Measurements from ENCODE around the gene STAB2.

The STAB2 gene

GRCh38 chr12:103580026-103580425, 7.0 kb upstream of the STAB2 start:
- no peak for DNase-seq (ENCODE audit: low read depth)

- no peak for DNase-seq (ENCODE audit: low read depth)
These were observed 4.1 kb upstream of the STAB2 start for GRCh38 chr12:103583008-103583407.

GRCh38 chr12:103586132-103586531, 941 bp upstream of the STAB2 start:
- no peak for DNase-seq (ENCODE audit: low read depth)

GRCh38 chr12:103588680-103589079, 1.6 kb downstream of the STAB2 start:
- DNase-seq (ENCODE audit: low read depth) = no peak

- DNase-seq (ENCODE audit: low read depth) = no peak
These were observed 2.4 kb downstream of the STAB2 start for GRCh38 chr12:103589517-103589916.

- no peak for DNase-seq (ENCODE audit: low read depth)
These were observed 3.2 kb downstream of the STAB2 start for GRCh38 chr12:103590271-103590670.

GRCh38 chr12:103596981-103597380, 9.9 kb downstream of the STAB2 start:
- DNase-seq (ENCODE audit: low read depth) = no peak

- DNase-seq (ENCODE audit: low read depth) = no peak
These were observed 12.2 kb downstream of the STAB2 start for GRCh38 chr12:103599274-103599673.

GRCh38 chr12:103600967-103601728, 14.1 kb downstream of the STAB2 start:
- DNase-seq (ENCODE audit: low read depth) = no peak

GRCh38 chr12:103620395-103620794, 33.3 kb downstream of the STAB2 start:
- DNase-seq (ENCODE audit: low read depth) = no peak

- no peak for DNase-seq (ENCODE audit: low read depth)
These were observed 36.6 kb downstream of the STAB2 start for GRCh38 chr12:103623716-103624115.

GRCh38 chr12:103626498-103626897, 39.4 kb downstream of the STAB2 start:
- no peak for DNase-seq (ENCODE audit: low read depth)

GRCh38 chr12:103627189-103627855, 40.2 kb downstream of the STAB2 start:
- no peak for DNase-seq (ENCODE audit: low read depth)

- DNase-seq (ENCODE audit: low read depth) = peak; percentile 56
These were observed 45.6 kb downstream of the STAB2 start for GRCh38 chr12:103632554-103633216.

- DNase-seq (ENCODE audit: low read depth) = no peak
These were observed 47.7 kb downstream of the STAB2 start for GRCh38 chr12:103634732-103635131.

- DNase-seq (ENCODE audit: low read depth) = no peak
These were observed 48.3 kb downstream of the STAB2 start for GRCh38 chr12:103635419-103635818.

GRCh38 chr12:103637021-103637420, 49.9 kb downstream of the STAB2 start:
- DNase-seq (ENCODE audit: low read depth) = no peak

- no peak for DNase-seq (ENCODE audit: low read depth)
These were observed 50.4 kb downstream of the STAB2 start for GRCh38 chr12:103637429-103637828.

GRCh38 chr12:103639983-103640382, 52.9 kb downstream of the STAB2 start:
- no peak for DNase-seq (ENCODE audit: low read depth)

GRCh38 chr12:103640410-103640809, 53.3 kb downstream of the STAB2 start:
- DNase-seq (ENCODE audit: low read depth) = no peak

- no peak for DNase-seq (ENCODE audit: low read depth)
These were observed 53.8 kb downstream of the STAB2 start for GRCh38 chr12:103640831-103641230.

GRCh38 chr12:103642240-103642864, 55.3 kb downstream of the STAB2 start:
- no peak for DNase-seq (ENCODE audit: low read depth)

- peak; percentile 11 for DNase-seq (ENCODE audit: low read depth)
These were observed 58.1 kb downstream of the STAB2 start for GRCh38 chr12:103645202-103645601.
